Measurements from ENCODE around the gene ZNF460. TPM values are rescaled to one million over a fixed set of nuclear protein-coding genes. Genes with fewer than 3 reads are reported as not detected.

Gene ZNF460
- total and polyA plus RNA-seq, 2 of the 8 experiments (the other 6 are each of a cell fraction or from before 2014, with no cell fraction given): 9.3 to 57.9 TPM

- POLR2A ChIA-PET (ENCODE audit: partially characterized antibody): interaction anchor here (2.0 kb wide), 1 partner anchor 54 kb away, joined by 4 read pairs; the partner anchor contains the start of gene ZNF264
- no peak for FAIRE-seq
Measured at GRCh38 chr19:57245066-57245465, 35.2 kb upstream of the ZNF460 start.

More at GRCh38 chr19:57245066-57245465, 35.2 kb upstream of the ZNF460 start:
- no peak overlapping the region for H2AFZ ChIP-seq (ENCODE audit: low read length)
- CTCF ChIA-PET (ENCODE audit: partially characterized antibody): interaction anchor here (1.0 kb wide), 1 partner anchor 161 kb away, joined by 3 read pairs; no protein-coding TSS in a partner anchor
- H4K8ac ChIP-seq (ENCODE audit: extremely low read depth, insufficient read depth, low read length): no peak overlapping the region
- H3K23me2 ChIP-seq (ENCODE audit: low read depth, low read length): peaks cover 8% of the 10 kb centered on the region
- H3K9me3 ChIP-seq (ENCODE audit: insufficient read depth in 2 of 2, low read depth in 1 of 2, low read length in 1 of 2): no peaks in the 10 kb centered on the region
- no peak overlapping the region for H2AK5ac ChIP-seq (ENCODE audit: low read depth, low read length)
- H2BK5ac ChIP-seq (ENCODE audit: low read depth, low read length): no peak overlapping the region
- H3K4me3 ChIP-seq (ENCODE audit: extremely low read depth in 1 of 4, insufficient read depth in 2 of 4, low read depth in 3 of 4, low read length in 4 of 4): no peak overlapping the region
- H3K23ac ChIP-seq (ENCODE audit: insufficient read length): no peak overlapping the region
- WGBS, 2 experiments (ENCODE audit: extremely low coverage in 1 of 2, insufficient coverage in 1 of 2, insufficient read length in 1 of 2, insufficient replicate concordance in 2 of 2, low coverage in 1 of 2, low lambda C conversion rate in 2 of 2, missing lambda C conversion rate in 1 of 2): 95% methylated on average over 4 of the region's 5 CpGs; no CpG with 5 or more reads in 1 of the 2 experiments
- no peak overlapping the region for H2BK12ac ChIP-seq (ENCODE audit: low read depth, low read length)
- H3K79me2 ChIP-seq (ENCODE audit: control insufficient read depth in 1 of 2, insufficient read depth in 2 of 2, low read length in 2 of 2): peaks cover 4 to 30% of the 10 kb centered on the region in 2 experiments
- no peak for DNase-seq (ENCODE audit: low read depth in 1 of 2, low spot score in 2 of 2)
- H3K27me3 ChIP-seq (replicated peaks in 1 of 4; ENCODE audit: control insufficient read depth in 3 of 4, extremely low read depth in 1 of 4, insufficient read depth in 3 of 4, low read length in 3 of 4): no peaks in the 10 kb centered on the region
- H2BK20ac ChIP-seq (ENCODE audit: low read length): no peak overlapping the region
- H3K36me3 ChIP-seq (ENCODE audit: control insufficient read depth in 2 of 4, insufficient read depth in 4 of 4, low read length in 3 of 4): peaks cover 6 to 31% (median 21%) of the 10 kb centered on the region in 4 experiments; a peak in 7 of 8 replicates
- H2BK15ac ChIP-seq (ENCODE audit: low read length): no peak overlapping the region
- H3K4me2 ChIP-seq (ENCODE audit: insufficient read depth in 1 of 2, low read depth in 2 of 2, low read length in 2 of 2): no peak overlapping the region
- peaks cover 10% of the 10 kb centered on the region; the same call in 1 of the 2 replicates for H3K79me1 ChIP-seq (ENCODE audit: low read depth, low read length)
- no peak overlapping the region for H3K14ac ChIP-seq (ENCODE audit: insufficient read length)
- TF ChIP-seq CREB1 (IDR thresholded peaks at IDR 0.05) (no peak), YY1 (IDR thresholded peaks at IDR 0.05; ENCODE audit: low read depth, low read length) (no peak), CBX8 (IDR thresholded peaks at IDR 0.05; ENCODE audit: borderline replicate concordance, low read depth, low read length) (no peak), ASH2L (IDR thresholded peaks at IDR 0.05; ENCODE audit: low read length) (no peak), PHF8 (conservative IDR thresholded peaks at IDR 0.05; ENCODE audit: low read depth, low read length) (no peak), ZNF274 (IDR thresholded peaks at IDR 0.05; ENCODE audit: borderline replicate concordance, extremely low read depth, low read length) (no peak), SAP30 (IDR thresholded peaks at IDR 0.05; ENCODE audit: insufficient read depth, insufficient replicate concordance, low read length) (no peak), CEBPB (IDR thresholded peaks at IDR 0.05; ENCODE audit: low read depth, low read length) (no peak), SIRT6 (IDR thresholded peaks at IDR 0.05; ENCODE audit: low read length) (no peak), CBX5 (IDR thresholded peaks at IDR 0.05; ENCODE audit: low read depth, low read length) (no peak), SRF (IDR thresholded peaks at IDR 0.05; ENCODE audit: low read depth, low read length) (no peak), SP2 (IDR thresholded peaks at IDR 0.05; ENCODE audit: low read length) (no peak), SUZ12 (IDR thresholded peaks at IDR 0.05; ENCODE audit: low read length) (no peak)
- no peak overlapping the region for H3K18ac ChIP-seq (ENCODE audit: extremely low read depth, low read length)
- no peak overlapping the region for H3K9ac ChIP-seq (replicated peaks in 1 of 4; ENCODE audit: extremely low read depth in 1 of 4, low read depth in 3 of 4, low read length in 3 of 4)
- no peak overlapping the region for H3K4ac ChIP-seq (replicated peaks; ENCODE audit: insufficient read length, low read depth, low read length)
- H4K91ac ChIP-seq (replicated peaks; ENCODE audit: insufficient read length, low read length): no peak overlapping the region
- no peak overlapping the region for H4K5ac ChIP-seq (ENCODE audit: insufficient read length, low read depth, low read length)
- H3K56ac ChIP-seq (replicated peaks; ENCODE audit: insufficient read length, low read depth, low read length): no peak overlapping the region
- no peak overlapping the region for H3K27ac ChIP-seq (ENCODE audit: low read depth, low read length)
- peaks cover 2 to 3% of the 10 kb centered on the region in 2 experiments for H4K20me1 ChIP-seq (replicated peaks in 1 of 2; ENCODE audit: control insufficient read depth in 1 of 2, insufficient read depth in 2 of 2, low read length in 2 of 2)
- H3K4me1 ChIP-seq (replicated peaks in 1 of 4; ENCODE audit: control insufficient read depth in 3 of 4, insufficient read depth in 4 of 4, low read length in 3 of 4): peaks cover 0 to 4% (median 2%) of the 10 kb centered on the region in 4 experiments; a peak in 2 of 7 replicates
- no peak overlapping the region for H2BK120ac ChIP-seq (replicated peaks; ENCODE audit: low read depth, low read length)
